GM23338 (cell line): ENCODE results near the gene TTC5. TPM values are rescaled to one million over a fixed set of nuclear protein-coding genes. Genes with fewer than 3 reads are reported as not detected.

Experiments used
- ATAC-seq: fragments of 200-7000 bp; cut with Tn5 transposase; 3 replicates; pipeline ENCODE4 v1.9.1; 2020
- DNase-seq: peaks from one replicate; pipeline ENCODE4 v3.0.0-alpha.2; 2015; ENCODE audit warnings: low spot score
- H2AFZ ChIP-seq: fragments of 200-600 bp; sonication (generic); 2 replicates; pipeline ENCODE4 v1.8.0; 2016; ENCODE audit warnings: antibody characterized with exemption, mild to moderate bottlenecking, moderate library complexity
- H3F3A ChIP-seq: fragments of 200-600 bp; sonication (generic); replicated peaks from 2 replicates; pipeline ENCODE4 v1.8.0; 2017; ENCODE audit warnings: antibody characterized with exemption, mixed run types, low read depth
- H3K27ac ChIP-seq: fragments of 200-600 bp; sonication (generic); 2 replicates; pipeline ENCODE4 v1.6.1; 2016; ENCODE audit warnings: low read depth
- H3K27me3 ChIP-seq: fragments of 200-600 bp; sonication (generic); 2 replicates; pipeline ENCODE4 v1.8.0; 2016; ENCODE audit warnings: mild to moderate bottlenecking, mixed run types, moderate library complexity; ENCODE audit not compliant: insufficient read depth
- H3K36me3 ChIP-seq: fragments of 200-600 bp; sonication (generic); 2 replicates; pipeline ENCODE4 v1.8.0; 2016; ENCODE audit warnings: mild to moderate bottlenecking; ENCODE audit not compliant: insufficient read depth
- H3K4me1 ChIP-seq: fragments of 200-600 bp; sonication (generic); 2 replicates; pipeline ENCODE4 v1.8.0; 2016; ENCODE audit warnings: mild to moderate bottlenecking, moderate library complexity; ENCODE audit not compliant: insufficient read depth
- H3K4me2 ChIP-seq: fragments of 200-600 bp; sonication (generic); 2 replicates; pipeline ENCODE4 v1.7.1; 2017; ENCODE audit warnings: mixed run types
- H3K4me3 ChIP-seq: fragments of 200-600 bp; sonication (generic); 2 replicates; pipeline ENCODE4 v1.6.1; 2016; ENCODE audit warnings: mixed run types
- H3K79me2 ChIP-seq: fragments of 200-600 bp; sonication (generic); replicated peaks from 2 replicates; pipeline ENCODE4 v1.8.0; 2017; ENCODE audit warnings: mild to moderate bottlenecking; ENCODE audit not compliant: insufficient read depth
- H3K9me2 ChIP-seq: fragments of 200-600 bp; sonication (generic); 2 replicates; pipeline ENCODE4 v1.8.0; 2017; ENCODE audit not compliant: insufficient read depth
- H4K20me1 ChIP-seq: fragments of 200-600 bp; sonication (generic); replicated peaks from 2 replicates; pipeline ENCODE4 v1.8.0; 2017; ENCODE audit warnings: mild to moderate bottlenecking; ENCODE audit not compliant: insufficient read depth
- H3K27ac Mint-ChIP-seq: 2 replicates; pipeline ENCODE4 v1.8.0; 2020; ENCODE audit warnings: inconsistent platforms, mild to moderate bottlenecking, moderate library complexity, mixed read lengths
- H3K27me3 Mint-ChIP-seq: 3 replicates; pipeline ENCODE4 v1.8.0; 2022; ENCODE audit warnings: low read depth, mild to moderate bottlenecking, moderate library complexity, mixed read lengths, inconsistent platforms; ENCODE audit not compliant: insufficient read depth, poor library complexity
- H3K36me3 Mint-ChIP-seq: 3 replicates; pipeline ENCODE4 v1.8.0; 2021; ENCODE audit warnings: low read depth, mild to moderate bottlenecking, inconsistent platforms, moderate library complexity, mixed read lengths
- H3K4me1 Mint-ChIP-seq: 3 replicates; pipeline ENCODE4 v1.8.0; 2020; ENCODE audit warnings: mild to moderate bottlenecking, inconsistent platforms, mixed read lengths
- H3K4me3 Mint-ChIP-seq: 3 replicates; pipeline ENCODE4 v1.8.0; 2021; ENCODE audit warnings: moderate library complexity, mild to moderate bottlenecking, inconsistent platforms, mixed read lengths
- H3K9me3 Mint-ChIP-seq: 3 replicates; pipeline ENCODE4 v1.8.0; 2020; ENCODE audit warnings: moderate library complexity, mild to moderate bottlenecking, inconsistent platforms, mixed read lengths
- CREB1 ChIP-seq: fragments of 250-450 bp; sonication (Bioruptor Pico); IDR thresholded peaks from 2 replicates; pipeline ENCODE4 v1.5.0; 2020; ENCODE audit warnings: low read depth, mild to moderate bottlenecking, moderate library complexity
- CTCF ChIP-seq, 2 experiments: fragments of 200-600 bp in 1 of 2; sonication (generic) in 1 of 2; conservative IDR thresholded peaks; 2 replicates each; pipeline versions ENCODE4 v1.5.1 to v1.6.1; 2016 to 2017; ENCODE audit warnings: antibody characterized with exemption in 2 of 2, low read depth in 2 of 2, mild to moderate bottlenecking in 2 of 2, moderate library complexity in 1 of 2
- ETS1 ChIP-seq: IDR thresholded peaks from 2 replicates; pipeline ENCODE4 v1.6.1; 2016; ENCODE audit warnings: antibody characterized with exemption
- EZH2 ChIP-seq: fragments of 200-600 bp; sonication (generic); IDR thresholded peaks from one replicate; pipeline ENCODE4 v1.8.0; 2017; ENCODE audit warnings: antibody characterized with exemption, mild to moderate bottlenecking, low read depth; ENCODE audit not compliant: unreplicated experiment
- EZH2phosphoT487 ChIP-seq: fragments of 200-600 bp; sonication (generic); IDR thresholded peaks from one replicate; pipeline ENCODE4 v1.8.1; 2018; ENCODE audit warnings: antibody characterized with exemption; ENCODE audit not compliant: unreplicated experiment
- JUNB ChIP-seq: IDR thresholded peaks from one replicate; pipeline ENCODE4 v1.6.1; 2016; ENCODE audit warnings: antibody characterized with exemption; ENCODE audit not compliant: unreplicated experiment
- NANOG ChIP-seq: IDR thresholded peaks from 2 replicates; pipeline ENCODE4 v1.6.1; 2016; ENCODE audit warnings: antibody characterized with exemption, borderline replicate concordance
- POLR2AphosphoS5 ChIP-seq: IDR thresholded peaks from 2 replicates; pipeline ENCODE4 v1.6.1; 2016; ENCODE audit warnings: antibody characterized with exemption, low read depth
- REST ChIP-seq: IDR thresholded peaks from one replicate; pipeline ENCODE4 v1.6.1; 2018; ENCODE audit warnings: antibody characterized with exemption; ENCODE audit not compliant: unreplicated experiment
- STAT1 ChIP-seq: IDR thresholded peaks from one replicate; pipeline ENCODE4 v1.6.1; 2016; ENCODE audit warnings: antibody characterized with exemption; ENCODE audit not compliant: unreplicated experiment
- ZNF114 ChIP-seq: fragments of 250-450 bp; sonication (Bioruptor Pico); IDR thresholded peaks from 2 replicates; pipeline ENCODE4 v1.5.0; 2020; ENCODE audit warnings: mild to moderate bottlenecking, moderate library complexity
- ZNF331 ChIP-seq: fragments of 250-450 bp; sonication (Bioruptor Pico); IDR thresholded peaks from 2 replicates; pipeline ENCODE4 v1.5.0; 2020; ENCODE audit warnings: low read depth, mild to moderate bottlenecking, moderate library complexity
- ZNF462 ChIP-seq: fragments of 250-450 bp; sonication (Bioruptor Pico); IDR thresholded peaks from 2 replicates; pipeline ENCODE4 v1.5.0; 2020; ENCODE audit warnings: mild to moderate bottlenecking, moderate library complexity
- long read RNA-seq: library from polyadenylated mRNA; unstranded; transcript quantifications from one replicate; pipeline ENCODE4 v2.0.0, GENCODE V29; 2020; ENCODE audit not compliant: unreplicated experiment
- polyA plus RNA-seq: library from polyadenylated mRNA; unstranded; fragments of >200 nt; fragmentation: Nextera tagmentation; extraction: Ambion mirVana; gene quantifications from 2 replicates; pipeline ENCODE4 v1.2.1, GENCODE V29; 2016
- total RNA-seq: library from RNA; depleted of rRNA; stranded (reverse); fragments of >200 nt; shearing (Covaris generic); gene quantifications from 2 replicates; pipeline ENCODE4 v1.2.3, GENCODE V29; 2014; rRNA removed

TTC5 gene
- total RNA-seq, result 14.6 and 16.4 TPM in 2 replicates
- 9.3 and 11.9 TPM in 2 replicates for polyA plus RNA-seq
- long read RNA-seq, full-length matches to known transcripts, result 26 of 27 reads
- long read RNA-seq, partial matches to known transcripts, result 0 of 27 reads
- long read RNA-seq, other reads (novel, unspliced or antisense), result 1 of 27 reads

- peak; percentile 92 for ATAC-seq
- peaks cover 7% of the 10 kb centered on the region for H3K27me3 Mint-ChIP-seq
- TF ChIP-seq ETS1 (no peak), EZH2phosphoT487 (no peak), JUNB (no peak), ZNF331 (CRISPR knock-in tag) (no peak), POLR2AphosphoS5 (peak; percentile 46; the same call in 1 of the 2 replicates), ZNF462 (CRISPR knock-in tag) (no peak), NANOG (no peak), EZH2 (no peak), STAT1 (no peak), ZNF114 (CRISPR knock-in tag) (no peak), REST (no peak), CTCF (conservative IDR thresholded peaks at IDR 0.05; ENCODE audit: low read depth in 2 of 2) (peak; percentile 75 to 96), CREB1 (no peak)
Measured at GRCh38 chr14:20305265-20306078, at the start of gene TTC5. TTC5 (minus strand) TSS chr14:20305951; CDS start chr14:20305937, 14 bp downstream.

More at GRCh38 chr14:20305265-20306078, at the start of gene TTC5:
- H3K4me3 ChIP-seq, result peak within 1 kb of the TSS; percentile 63
- peaks cover 8% of the 10 kb centered on the region for H3K9me3 Mint-ChIP-seq
- no peaks in the 10 kb centered on the region for H3K27me3 ChIP-seq
- H3K4me3 Mint-ChIP-seq, result peak within 1 kb of the TSS; percentile 87
- peak within 1 kb of the TSS; percentile 28 for H3K27ac Mint-ChIP-seq
- peak; percentile 91 for DNase-seq
- no peaks in the 10 kb centered on the region for H3F3A ChIP-seq
- H3K4me2 ChIP-seq, result peak within 1 kb of the TSS; percentile 85
- peaks cover 13% of the 10 kb centered on the region for H3K36me3 Mint-ChIP-seq
- no peak within 1 kb of the TSS for H3K27ac ChIP-seq
- peak within 1 kb of the TSS; percentile 19 for H2AFZ ChIP-seq
- peaks cover 6% of the 10 kb centered on the region; the same call in 1 of the 2 replicates for H3K36me3 ChIP-seq
- H3K79me2 ChIP-seq, result peaks cover 31% of the 10 kb centered on the region
- H3K4me1 Mint-ChIP-seq, result peaks cover 3% of the 10 kb centered on the region; the same call in 2 of the 3 replicates
- H4K20me1 ChIP-seq, result peaks cover 4% of the 10 kb centered on the region; the same call in 1 of the 2 replicates
- H3K4me1 ChIP-seq, result peaks cover 7% of the 10 kb centered on the region; the same call in 1 of the 2 replicates
- no peaks in the 10 kb centered on the region for H3K9me2 ChIP-seq
